Dendritic cell treated with granulocyte-macrophage colony-stimulating factor and Interleukin-4, amounts not matched to agents 40 ng/mL and 50 ng/mL, for 4 days (primary cell): ENCODE data around the gene OR4C13.
"Not testable (repeated sequence)": the region's sequence is repeated elsewhere in the genome, so short reads cannot be mapped to it uniquely, and the experiment has no call there.

Experiments used
- H3K27ac Mint-ChIP-seq: one replicate; pipeline ENCODE4 v1.8.0; 2022; ENCODE audit warnings: mild to moderate bottlenecking, mixed read lengths
- H3K27me3 Mint-ChIP-seq: one replicate; pipeline ENCODE4 v1.8.0; 2022; ENCODE audit warnings: mild to moderate bottlenecking, mixed read lengths
- H3K36me3 Mint-ChIP-seq: one replicate; pipeline ENCODE4 v1.8.0; 2022; ENCODE audit warnings: low read depth, mixed read lengths
- H3K4me1 Mint-ChIP-seq: one replicate; pipeline ENCODE4 v1.8.0; 2022; ENCODE audit warnings: low read depth, mixed read lengths
- H3K4me3 Mint-ChIP-seq: one replicate; pipeline ENCODE4 v1.8.0; 2022; ENCODE audit warnings: mild to moderate bottlenecking, moderate library complexity, mixed read lengths
- H3K9me3 Mint-ChIP-seq: one replicate; pipeline ENCODE4 v1.8.0; 2022; ENCODE audit warnings: mixed read lengths
- intact Hi-C: fragments of 100-400 bp; cut with micrococcal nuclease; formaldehyde crosslinking; loops from one replicate; pipeline ENCODE4 v1.15.0; 2022

Gene OR4C13

GRCh38 chr11:49952091-49952490, at the start of gene OR4C13:
Gene OR4C13 (plus strand): TSS chr11:49952391. CDS start chr11:49952423, 32 bp downstream.
- Mint-ChIP-seq H3K4me1 (no peaks in the 10 kb centered on the region), H3K27me3 (no peaks in the 10 kb centered on the region), H3K27ac (no peak within 1 kb of the TSS), H3K9me3 (peaks cover 34% of the 10 kb centered on the region), H3K4me3 (no peak within 1 kb of the TSS), H3K36me3 (no peaks in the 10 kb centered on the region)
- intact Hi-C loops = no loop called here

- H3K9me3 Mint-ChIP-seq = peaks cover 38% of the 10 kb centered on the region
- H3K36me3 Mint-ChIP-seq, intact Hi-C loops, H3K4me1 Mint-ChIP-seq, H3K27ac Mint-ChIP-seq, H3K27me3 Mint-ChIP-seq, H3K4me3 Mint-ChIP-seq: not testable (repeated sequence)
These were observed 40.7 kb upstream of the OR4C13 start for GRCh38 chr11:49911516-49911915.

GRCh38 chr11:49948701-49949100, 3.5 kb upstream of the OR4C13 start:
- H3K9me3 Mint-ChIP-seq = peaks cover 28% of the 10 kb centered on the region
- H3K36me3 Mint-ChIP-seq, H3K4me3 Mint-ChIP-seq, H3K4me1 Mint-ChIP-seq, intact Hi-C loops, H3K27ac Mint-ChIP-seq, H3K27me3 Mint-ChIP-seq: not testable (repeated sequence)

GRCh38 chr11:49973439-49973838, 21.2 kb downstream of the OR4C13 start:
- intact Hi-C loops = not testable (repeated sequence)

GRCh38 chr11:49982435-49982834, 30.2 kb downstream of the OR4C13 start, which contains the start of gene OR4C12:
Gene OR4C12 (minus strand): TSS chr11:49982535. CDS start chr11:49982501, 34 bp downstream.
- H3K36me3 Mint-ChIP-seq, H3K4me3 Mint-ChIP-seq, H3K27ac Mint-ChIP-seq, H3K27me3 Mint-ChIP-seq, H3K9me3 Mint-ChIP-seq, H3K4me1 Mint-ChIP-seq, intact Hi-C loops: not testable (repeated sequence)

More at GRCh38 chr11:49973439-49973838, 21.2 kb downstream of the OR4C13 start:
- not testable (repeated sequence) for H3K36me3 Mint-ChIP-seq, H3K4me1 Mint-ChIP-seq, H3K9me3 Mint-ChIP-seq, H3K27ac Mint-ChIP-seq, H3K4me3 Mint-ChIP-seq, H3K27me3 Mint-ChIP-seq

GRCh38 chr11:49995565-49995964, 43.4 kb downstream of the OR4C13 start:
- H3K9me3 Mint-ChIP-seq = no peaks in the 10 kb centered on the region

More at GRCh38 chr11:49995565-49995964, 43.4 kb downstream of the OR4C13 start:
- Mint-ChIP-seq H3K36me3 (no peaks in the 10 kb centered on the region), H3K27ac (no peak overlapping the region), H3K4me1 (no peaks in the 10 kb centered on the region), H3K27me3 (no peaks in the 10 kb centered on the region), H3K4me3 (no peak overlapping the region)
- intact Hi-C loops = no loop called here
